Mononuclear cell (primary cell): ENCODE measurements around the gene PEBP1. TPM values are rescaled to one million over a fixed set of nuclear protein-coding genes. Genes with fewer than 3 reads are reported as not detected.

Source experiments
- H3K27me3 ChIP-seq: 2 replicates; pipeline ENCODE4 v1.6.0; 2011; ENCODE audit warnings: low read length, control low read depth; ENCODE audit not compliant: insufficient read depth
- H3K4me1 ChIP-seq: 2 replicates; pipeline ENCODE4 v1.5.1; 2011; ENCODE audit warnings: mild to moderate bottlenecking, low read length, control low read depth; ENCODE audit not compliant: insufficient read depth
- H3K4me3 ChIP-seq: 2 replicates; pipeline ENCODE4 v1.5.1; 2011; ENCODE audit warnings: mild to moderate bottlenecking, low read length, moderate library complexity
- H3K9me3 ChIP-seq: 2 replicates; pipeline ENCODE4 v1.5.1; 2011; ENCODE audit warnings: low read depth, mild to moderate bottlenecking, control low read depth, low read length
- total RNA-seq: library from RNA; depleted of rRNA; stranded (reverse); fragments of >200 nt; gene quantifications from one replicate; pipeline ENCODE4 v1.2.3, GENCODE V29; 2012

The PEBP1 gene
- total RNA-seq, 1 donor, result 66.9 TPM

DNA sequence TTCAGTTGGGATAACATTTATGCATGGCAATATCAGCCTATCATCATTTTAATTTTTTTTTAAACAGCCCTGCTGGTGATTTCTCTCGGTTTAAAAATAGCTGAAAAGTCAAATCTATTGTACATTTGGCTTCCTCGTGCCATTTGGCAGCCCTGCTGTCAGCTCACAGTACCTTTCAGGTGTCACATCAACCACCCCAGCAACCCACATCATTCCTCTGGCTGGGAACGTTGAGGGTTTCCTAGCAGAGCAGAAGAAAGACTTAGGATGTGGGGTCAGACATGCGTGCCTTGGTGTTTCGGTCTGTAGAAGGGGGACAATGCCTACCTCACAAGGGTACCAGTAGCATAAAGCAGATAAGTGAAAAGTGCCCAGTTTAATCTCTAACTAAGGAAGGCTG is 15.8 kb downstream of the PEBP1 start:
- Histone ChIP-seq H3K4me1 (no peaks in the 10 kb centered on the region), H3K27me3 (no peaks in the 10 kb centered on the region), H3K9me3 (no peaks in the 10 kb centered on the region), H3K4me3 (no peak overlapping the region)

DNA sequence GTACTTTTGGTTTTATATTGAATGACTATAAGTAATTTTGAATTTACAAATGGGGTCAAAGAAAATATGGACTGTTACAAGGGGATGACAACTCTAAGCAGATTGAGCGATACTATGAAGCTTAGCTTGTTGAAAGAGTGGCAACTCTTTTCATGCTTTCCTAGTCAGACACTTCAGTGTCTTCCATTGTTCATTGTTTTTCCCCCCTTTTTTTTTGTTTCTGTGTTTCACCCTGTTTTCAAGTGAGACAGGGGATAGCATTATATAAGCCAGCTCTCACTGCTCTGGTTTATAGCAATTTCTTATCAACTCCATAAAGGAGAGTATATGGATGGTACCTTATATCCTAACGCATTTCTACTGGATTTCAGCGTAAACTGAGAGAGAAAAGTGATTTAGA is 24.6 kb downstream of the PEBP1 start:
- no peaks in the 10 kb centered on the region for H3K27me3 ChIP-seq

DNA sequence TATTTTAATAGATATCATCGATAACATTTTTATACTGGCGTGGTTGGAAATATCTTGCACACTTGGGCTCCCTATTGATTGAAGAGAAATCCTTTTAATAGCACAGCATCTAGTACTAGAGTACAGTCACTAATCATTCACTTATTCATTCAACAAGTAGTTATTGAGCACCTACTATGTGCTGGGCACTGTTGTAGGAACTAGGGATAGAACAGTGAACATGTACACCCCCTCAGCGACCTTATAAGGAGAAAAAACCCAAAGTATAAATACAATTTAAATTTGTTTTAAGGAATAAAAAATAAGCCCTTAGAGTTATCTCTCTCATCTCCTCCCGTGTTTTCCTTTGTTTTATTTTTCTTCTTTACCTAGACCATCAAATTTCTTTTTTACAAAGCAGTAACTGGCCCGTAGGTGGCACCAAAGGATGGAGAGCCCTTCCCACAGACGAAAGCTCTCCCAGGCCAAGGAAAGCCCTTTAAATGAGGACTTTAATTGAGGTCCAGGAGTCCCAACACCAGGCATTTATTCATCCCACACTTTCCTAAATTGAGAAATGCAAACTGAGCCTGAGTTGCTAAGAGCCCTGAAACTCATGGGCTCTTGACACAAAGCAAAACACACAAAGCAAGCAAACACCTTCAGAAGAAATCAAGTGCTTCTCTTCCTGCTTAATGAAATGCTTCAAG is 29.0 kb downstream of the PEBP1 start:
- Histone ChIP-seq H3K4me1 (no peaks in the 10 kb centered on the region), H3K4me3 (no peak overlapping the region), H3K27me3 (no peaks in the 10 kb centered on the region), H3K9me3 (no peaks in the 10 kb centered on the region)

More for the DNA sequence above, 24.6 kb downstream of the PEBP1 start:
- Histone ChIP-seq H3K9me3 (no peaks in the 10 kb centered on the region), H3K4me1 (no peaks in the 10 kb centered on the region), H3K4me3 (no peak overlapping the region)

DNA sequence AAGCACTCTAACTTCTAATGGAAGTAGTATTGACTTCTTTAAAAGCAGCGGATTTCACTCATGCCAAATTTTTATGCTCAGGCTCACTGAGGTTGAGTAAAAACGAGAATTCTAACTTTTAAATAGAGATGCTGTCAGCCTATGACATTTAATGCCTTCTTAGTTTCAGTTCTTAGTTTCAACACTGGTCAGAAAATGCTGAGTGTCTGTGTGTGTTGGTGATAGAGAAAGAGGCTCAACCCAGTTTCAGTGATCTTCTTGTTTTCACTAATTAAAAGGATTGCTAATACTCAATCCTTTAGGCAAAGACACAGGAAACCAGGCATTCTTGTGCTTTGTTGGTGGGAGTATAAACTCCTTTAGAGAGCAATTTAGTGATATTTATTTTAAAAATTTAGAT is 31.0 kb downstream of the PEBP1 start:
- Histone ChIP-seq H3K9me3 (no peaks in the 10 kb centered on the region), H3K4me3 (no peak overlapping the region), H3K27me3 (no peaks in the 10 kb centered on the region), H3K4me1 (no peaks in the 10 kb centered on the region)

DNA sequence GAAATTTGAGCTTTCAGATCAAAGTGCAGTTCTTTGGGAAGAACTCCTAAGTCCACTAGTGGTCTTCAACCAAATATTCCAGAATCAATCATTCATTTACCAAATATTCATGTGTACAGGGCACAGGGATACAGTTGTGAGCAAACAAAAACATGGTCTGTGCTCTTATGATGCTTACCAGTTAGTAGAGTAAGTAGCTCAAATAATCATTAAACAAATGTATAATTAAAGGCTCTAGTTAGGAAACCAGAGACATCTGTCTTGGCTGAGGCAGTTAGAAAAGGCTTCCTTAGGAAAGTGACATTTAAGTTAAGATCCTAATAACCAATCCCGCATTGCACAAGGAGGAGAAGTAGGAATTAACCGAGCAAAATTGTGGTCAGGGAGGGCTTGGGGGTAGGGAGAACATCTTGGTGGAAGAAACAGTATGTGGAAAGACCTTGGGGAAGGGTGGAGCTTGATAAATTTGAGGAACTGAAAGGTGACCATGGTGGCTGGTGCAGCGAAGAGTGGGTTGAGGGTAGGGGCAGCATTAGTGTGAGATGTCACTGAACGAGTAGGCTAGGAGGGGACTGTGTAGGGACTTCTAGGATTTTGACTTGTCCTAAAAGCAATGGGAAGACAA is 40.0 kb downstream of the PEBP1 start:
- no peaks in the 10 kb centered on the region for H3K27me3 ChIP-seq
- no peak overlapping the region for H3K4me3 ChIP-seq
- no peaks in the 10 kb centered on the region for H3K9me3 ChIP-seq
- peaks cover 10% of the 10 kb centered on the region for H3K4me1 ChIP-seq

DNA sequence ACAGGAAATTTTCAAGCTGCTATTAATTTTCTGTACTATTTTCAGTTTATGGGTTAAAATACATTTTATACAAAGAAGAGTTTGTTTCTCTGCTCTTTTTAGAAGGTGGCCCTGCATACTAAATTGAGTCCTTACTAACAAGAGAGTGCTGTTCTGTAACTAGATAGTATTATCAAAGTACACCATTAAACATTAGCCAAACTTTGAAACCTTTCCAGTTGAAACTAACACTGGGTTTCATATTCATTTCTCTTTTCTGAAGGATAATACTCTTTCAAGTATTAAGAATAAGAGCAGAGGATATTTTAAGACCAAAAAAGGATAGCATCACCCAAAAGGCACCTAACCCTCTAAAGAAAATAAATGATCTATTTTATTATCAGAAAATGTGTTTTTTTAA is 47.2 kb downstream of the PEBP1 start:
- Histone ChIP-seq H3K4me1 (peaks cover 3% of the 10 kb centered on the region), H3K27me3 (no peaks in the 10 kb centered on the region), H3K4me3 (no peak overlapping the region), H3K9me3 (no peaks in the 10 kb centered on the region)

DNA sequence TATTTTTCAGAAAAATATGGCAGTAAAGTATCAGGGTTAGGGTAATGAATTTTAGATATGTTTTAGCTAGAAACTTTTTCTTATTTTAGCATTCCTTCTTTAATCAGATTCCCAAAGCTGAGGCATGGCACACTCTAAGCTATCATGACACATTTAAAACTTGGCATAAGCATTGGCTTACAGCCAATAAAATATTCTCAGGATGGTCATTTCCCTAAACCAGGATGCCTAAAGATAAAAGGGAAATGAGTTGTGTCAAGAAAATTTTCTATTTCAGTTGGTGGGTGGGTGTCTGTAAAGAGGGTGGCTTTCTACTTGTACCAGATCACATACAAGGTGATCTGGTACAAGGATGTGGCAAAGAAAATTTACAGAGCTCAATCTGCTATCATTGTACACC is 47.8 kb downstream of the PEBP1 start:
- H3K9me3 ChIP-seq, result no peaks in the 10 kb centered on the region
- H3K4me1 ChIP-seq, result peaks cover 3% of the 10 kb centered on the region
- H3K4me3 ChIP-seq, result no peak overlapping the region
- H3K27me3 ChIP-seq, result no peaks in the 10 kb centered on the region

DNA sequence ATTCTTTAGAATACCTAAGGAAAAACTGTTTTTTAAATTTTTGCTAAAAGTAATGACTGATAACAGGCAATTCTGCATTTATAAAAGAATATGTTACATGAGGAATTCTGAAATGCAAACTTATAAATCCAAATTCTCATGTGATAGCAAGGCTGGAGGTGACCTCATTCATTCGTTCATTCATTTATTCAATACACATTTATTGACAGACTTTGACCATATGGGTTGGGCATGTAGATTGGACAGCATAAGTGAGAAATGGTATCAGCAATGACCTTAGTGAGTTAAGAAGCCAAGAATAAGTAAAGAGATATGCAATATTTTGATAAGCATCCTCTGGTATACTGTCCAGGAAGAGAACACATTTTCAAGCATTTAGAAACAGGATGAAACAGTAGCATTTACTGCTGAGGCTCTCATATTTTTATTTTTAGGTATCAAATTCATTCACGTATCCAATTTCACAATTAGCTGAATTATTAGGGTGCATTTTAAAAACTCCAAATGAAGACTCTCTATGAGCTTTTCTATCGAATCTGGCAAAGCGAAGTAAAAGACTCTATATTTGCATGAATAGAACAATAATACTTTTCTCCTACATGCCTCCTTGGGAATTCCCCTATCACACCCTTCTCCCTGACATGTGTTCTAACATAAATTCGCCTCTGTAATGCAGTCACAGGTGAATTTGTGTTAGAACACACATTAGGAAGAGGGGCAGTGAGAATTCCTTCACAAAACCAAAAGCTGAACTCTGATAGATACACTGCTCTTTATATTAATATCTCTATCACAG is 49.9 kb downstream of the PEBP1 start:
- H3K9me3 ChIP-seq, result no peaks in the 10 kb centered on the region
- H3K4me3 ChIP-seq, result no peak overlapping the region
- peaks cover 3% of the 10 kb centered on the region for H3K4me1 ChIP-seq
- no peaks in the 10 kb centered on the region for H3K27me3 ChIP-seq

DNA sequence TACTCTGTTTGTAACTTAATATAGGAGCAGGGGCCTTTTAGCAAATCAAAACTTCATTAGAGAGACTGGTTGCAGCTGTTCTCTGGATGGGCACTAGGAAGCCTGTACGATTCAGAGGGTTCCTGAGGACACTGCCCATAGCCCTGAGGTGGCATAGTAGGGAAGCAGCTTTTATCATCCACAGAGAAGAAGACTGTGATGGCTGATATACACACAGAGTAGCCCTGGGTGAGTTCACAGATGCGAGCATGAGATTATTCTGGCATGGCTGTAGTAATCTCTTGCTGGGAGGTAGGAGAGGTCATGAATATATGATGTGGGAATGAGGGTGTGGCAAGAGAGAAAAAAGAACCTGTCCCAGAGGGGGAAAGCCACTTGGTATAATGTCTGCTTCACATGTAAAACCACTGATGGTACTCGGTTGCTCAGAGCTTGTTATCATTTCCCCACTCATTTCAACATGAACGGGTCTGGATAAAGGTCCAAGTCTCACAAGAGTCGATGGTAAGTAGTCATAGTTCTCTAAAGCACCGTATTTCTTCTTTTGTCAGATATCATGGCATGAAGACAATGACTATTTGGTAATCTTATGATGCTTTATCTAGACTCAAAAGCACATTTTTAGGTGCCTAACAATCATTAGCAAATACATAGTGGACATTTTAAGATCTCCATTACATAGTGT is 52.0 kb downstream of the PEBP1 start:
- Histone ChIP-seq H3K9me3 (no peaks in the 10 kb centered on the region), H3K4me1 (no peaks in the 10 kb centered on the region), H3K27me3 (no peaks in the 10 kb centered on the region), H3K4me3 (no peak overlapping the region)

DNA sequence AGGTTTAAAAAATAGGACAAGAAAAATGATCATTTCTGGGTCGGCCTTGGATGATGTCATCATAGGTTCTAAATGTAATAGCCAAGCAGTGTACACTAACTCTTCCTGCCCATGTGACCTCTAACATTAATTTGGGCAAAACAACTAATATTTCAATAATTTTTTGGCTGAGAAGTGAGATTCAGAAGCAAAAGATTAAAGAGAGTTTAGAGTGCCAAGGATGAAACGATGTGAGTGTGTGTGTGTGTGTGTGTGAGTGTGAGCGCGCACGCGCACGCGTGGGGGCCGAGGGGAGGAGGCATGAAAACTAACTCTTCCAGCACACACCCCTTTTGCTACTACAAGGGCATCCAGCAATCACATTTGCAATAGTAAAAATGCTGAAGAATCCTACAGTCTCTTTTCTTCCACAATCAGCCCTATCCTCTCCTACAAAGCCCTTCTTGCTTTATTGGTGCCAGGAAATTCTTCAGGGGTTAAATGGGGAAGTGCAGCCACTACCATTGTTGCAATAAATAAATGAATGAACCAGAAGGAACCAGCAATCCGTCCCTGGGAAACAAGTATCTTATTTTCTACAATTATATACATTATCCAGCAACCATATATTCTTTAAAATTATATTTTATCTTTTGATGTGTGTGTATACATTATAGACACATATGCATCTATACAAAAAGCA is 52.9 kb downstream of the PEBP1 start:
- H3K9me3 ChIP-seq, result no peaks in the 10 kb centered on the region
- no peaks in the 10 kb centered on the region for H3K27me3 ChIP-seq
- H3K4me1 ChIP-seq, result no peaks in the 10 kb centered on the region
- H3K4me3 ChIP-seq, result no peak overlapping the region

DNA sequence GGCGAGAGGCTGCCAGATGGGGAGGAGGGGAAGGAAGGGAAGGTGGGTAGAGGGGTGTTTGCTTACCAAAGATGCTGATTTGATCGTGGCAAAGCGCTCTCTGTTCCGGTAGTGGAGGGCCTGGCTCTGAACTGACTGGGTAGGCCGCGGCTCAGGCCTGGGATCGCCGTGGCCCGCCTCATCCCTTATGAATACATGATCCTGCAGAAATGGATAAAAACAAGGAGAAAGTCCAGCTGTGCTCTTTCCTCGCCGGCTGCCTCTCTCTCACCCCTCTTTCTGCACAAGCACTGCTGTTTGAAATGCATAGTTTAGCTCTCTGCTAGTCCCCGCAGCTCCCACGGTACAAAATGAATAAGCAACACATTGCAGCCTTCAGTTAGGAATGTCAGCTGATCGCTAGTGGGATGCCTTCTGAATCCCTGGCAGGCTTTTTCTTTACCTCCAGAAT is 53.8 kb downstream of the PEBP1 start:
- H3K9me3 ChIP-seq, result no peaks in the 10 kb centered on the region
- H3K4me3 ChIP-seq, result no peak overlapping the region
- H3K4me1 ChIP-seq, result no peaks in the 10 kb centered on the region
- H3K27me3 ChIP-seq, result no peaks in the 10 kb centered on the region

DNA sequence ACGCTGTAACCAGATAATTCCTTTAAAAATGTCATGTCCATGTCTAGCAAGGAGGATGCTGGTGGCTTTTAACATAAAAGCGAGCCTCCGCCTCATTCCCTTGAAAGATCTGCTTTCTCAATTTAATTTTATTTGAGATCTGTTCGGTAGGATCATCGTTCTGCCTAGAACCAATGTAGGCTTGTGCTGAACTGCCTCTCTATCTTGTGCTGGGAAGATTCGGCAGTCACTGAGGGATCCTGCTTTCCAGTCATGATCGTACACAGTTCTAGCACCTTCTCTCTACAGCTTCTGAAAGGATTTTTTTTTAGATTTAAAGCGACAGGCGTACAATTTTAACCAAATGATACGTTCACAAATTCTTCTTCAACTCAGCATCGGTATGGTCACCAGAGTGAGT is 54.3 kb downstream of the PEBP1 start:
- Histone ChIP-seq H3K4me1 (no peaks in the 10 kb centered on the region), H3K27me3 (no peaks in the 10 kb centered on the region), H3K9me3 (no peaks in the 10 kb centered on the region), H3K4me3 (no peak overlapping the region)

DNA sequence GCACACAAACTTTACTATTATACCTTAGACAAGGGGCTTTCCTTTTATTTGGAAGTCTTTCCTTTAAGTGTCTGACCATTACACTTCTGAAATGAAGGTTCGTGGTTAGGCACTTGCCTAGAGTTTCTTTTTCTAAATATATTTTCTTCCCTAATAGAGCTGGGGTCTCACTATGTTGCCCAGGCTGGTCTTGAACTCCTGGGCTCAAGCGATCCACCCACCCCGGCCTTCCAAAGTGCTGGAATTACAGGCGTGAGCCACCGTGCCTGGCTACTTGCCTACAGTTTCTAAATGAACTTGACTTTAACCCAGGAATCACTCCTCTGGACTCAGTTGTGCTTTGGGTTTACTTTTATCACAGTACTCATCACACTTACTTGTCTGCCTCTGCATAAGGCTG is 57.6 kb downstream of the PEBP1 start:
- Histone ChIP-seq H3K4me1 (no peaks in the 10 kb centered on the region), H3K9me3 (no peaks in the 10 kb centered on the region), H3K4me3 (no peak overlapping the region), H3K27me3 (no peaks in the 10 kb centered on the region)

DNA sequence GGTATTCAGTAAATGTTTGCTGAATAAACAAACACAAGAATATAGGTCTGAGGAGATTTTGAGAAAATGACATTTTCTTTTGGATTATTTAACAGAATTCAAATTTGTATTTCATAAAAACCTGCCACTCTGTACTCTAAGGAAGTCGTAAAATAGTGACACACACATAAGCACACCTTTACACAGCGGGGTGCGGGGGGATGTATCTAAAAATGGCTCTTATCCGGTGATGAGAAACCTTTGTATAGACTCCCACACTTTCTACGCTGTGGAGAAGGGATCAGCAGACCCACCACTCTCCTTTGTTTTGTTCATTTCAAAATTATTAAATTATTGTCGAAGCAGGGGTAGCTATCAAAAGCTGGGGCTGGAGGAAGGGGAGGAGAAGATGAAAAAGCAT is 58.0 kb downstream of the PEBP1 start:
- H3K27me3 ChIP-seq, result no peaks in the 10 kb centered on the region
- H3K4me1 ChIP-seq, result no peaks in the 10 kb centered on the region
- no peaks in the 10 kb centered on the region for H3K9me3 ChIP-seq
- no peak overlapping the region for H3K4me3 ChIP-seq
